ENCODE data around the gene UCK2. TPM values are rescaled to one million over a fixed set of nuclear protein-coding genes. Genes with fewer than 3 reads are reported as not detected.
A peak's percentile ranks its signal among the peaks of the same experiment; 100 is the strongest.

Gene UCK2
- total and polyA plus RNA-seq, 9 of the 15 experiments (the other 6 are each of a cell fraction or from before 2014, with no cell fraction given) = 71.6 to 145 (median 95.8) TPM

- TF ChIP-seq ELK1 (CRISPR knock-in tag; IDR thresholded peaks at IDR 0.05) (no peak), DIDO1 (tag; IDR thresholded peaks at IDR 0.05; ENCODE audit: low read depth) (no peak), KDM1A (IDR thresholded peaks at IDR 0.05) (peak; percentile 77 to 86), ESRRA (IDR thresholded peaks at IDR 0.05; ENCODE audit: borderline replicate concordance, low read depth) (peak; percentile 24; the same call in 1 of the 2 replicates), POLR2AphosphoS5 (IDR thresholded peaks at IDR 0.05; ENCODE audit: control insufficient read depth, insufficient read depth, low read depth, low read length) (peak; percentile 87; the same call in 1 of the 2 replicates), GABPA (tag; conservative IDR thresholded peaks at IDR 0.05; ENCODE audit: low read depth) (no peak), TEAD4 (IDR thresholded peaks at IDR 0.05; ENCODE audit: low read length) (peak; percentile 78), TEAD4 (CRISPR knock-in tag; IDR thresholded peaks at IDR 0.05; ENCODE audit: borderline replicate concordance) (no peak), SMARCA4 (IDR thresholded peaks at IDR 0.05) (peak; percentile 93), FOXM1 (IDR thresholded peaks at IDR 0.05; ENCODE audit: low read depth) (peak; percentile 43; the same call in 1 of the 2 replicates), FOXM1 (CRISPR knock-in tag; IDR thresholded peaks at IDR 0.05; ENCODE audit: low read depth) (no peak), ZNF76 (CRISPR knock-in tag; IDR thresholded peaks at IDR 0.05; ENCODE audit: borderline replicate concordance) (no peak), MTF1 (CRISPR knock-in tag; IDR thresholded peaks at IDR 0.05; ENCODE audit: borderline replicate concordance) (no peak), ZNF274 (IDR thresholded peaks at IDR 0.05; ENCODE audit: borderline replicate concordance, low read depth, low read length) (no peak), ELF2 (CRISPR knock-in tag; IDR thresholded peaks at IDR 0.05) (no peak), MNT (conservative IDR thresholded peaks at IDR 0.05) (0 out of 4 replicates have a peak, but pooled peaks of 1 of the 2 experiments have one; percentile 9), ZNF57 (CRISPR knock-in tag; IDR thresholded peaks at IDR 0.05) (no peak), PML (IDR thresholded peaks at IDR 0.05; ENCODE audit: low read length) (peak; percentile 57), ARNT (IDR thresholded peaks at IDR 0.05) (peak in 1 of 2 experiments; percentile 69; a peak in 2 of 4 replicates), NCOR1 (IDR thresholded peaks at IDR 0.05) (peak; percentile 88), POLR2G (IDR thresholded peaks at IDR 0.05; ENCODE audit: low read depth, low read length) (no peak), SIN3B (IDR thresholded peaks at IDR 0.05; ENCODE audit: low read depth) (no peak), MAFG (tag; conservative IDR thresholded peaks at IDR 0.05) (no peak), SMARCC2 (IDR thresholded peaks at IDR 0.05; ENCODE audit: low read depth) (peak; percentile 67; the same call in 1 of the 2 replicates), HSF4 (CRISPR knock-in tag; IDR thresholded peaks at IDR 0.05; ENCODE audit: borderline replicate concordance) (no peak), ZNF384 (IDR thresholded peaks at IDR 0.05; ENCODE audit: low read depth, low read length) (peak; percentile 91), BRD9 (IDR thresholded peaks at IDR 0.05; ENCODE audit: low read depth, partially characterized antibody) (peak; percentile 22), CEBPG (CRISPR knock-in tag; IDR thresholded peaks at IDR 0.05) (no peak), CEBPG (tag; conservative IDR thresholded peaks at IDR 0.05 in 1 of 2, IDR thresholded peaks at IDR 0.05 in 1 of 2) (no peak), ZKSCAN3 (CRISPR knock-in tag; IDR thresholded peaks at IDR 0.05) (no peak)
Observed at GRCh38 chr1:165816826-165817497, 10.5 kb upstream of the UCK2 start (continued).

All from K562 (cell line).